Measurements from ENCODE around the gene ZC3H7B.

DNA sequence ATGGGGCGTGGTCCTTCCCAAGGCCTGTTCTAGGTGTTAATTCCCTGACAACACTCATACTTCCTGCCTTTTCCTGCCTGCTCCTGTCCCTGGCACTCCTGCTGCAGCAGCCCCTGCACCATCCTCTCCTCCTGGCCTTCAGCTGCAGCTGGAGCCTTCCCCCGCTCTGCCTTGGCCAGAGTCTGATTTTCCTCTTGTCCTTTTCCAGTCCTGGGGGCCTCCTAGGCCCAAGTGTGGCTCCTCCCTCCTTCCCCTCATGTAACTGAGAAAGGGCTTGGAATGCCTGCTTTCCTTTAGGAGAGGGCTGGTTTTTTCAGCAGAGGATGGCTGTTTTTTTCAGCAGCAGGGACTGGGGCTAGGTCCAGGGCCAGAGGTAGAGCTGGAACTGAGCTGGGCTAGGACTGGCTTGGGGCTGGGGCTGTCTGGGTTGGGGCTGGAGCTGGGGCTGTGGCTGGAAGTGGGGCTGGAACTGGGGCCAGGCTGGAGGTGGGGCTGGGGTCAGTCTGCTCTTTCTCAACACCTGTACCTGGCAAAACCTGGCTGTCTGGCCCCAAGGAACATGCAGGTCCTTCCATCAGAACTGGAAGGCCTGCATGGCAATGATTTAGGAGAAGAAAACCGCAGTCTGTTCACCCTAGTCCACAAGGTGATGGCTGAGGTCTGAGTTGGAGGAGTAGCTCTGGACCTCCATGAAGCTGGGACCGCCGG lies 23.6 kb downstream of the ZC3H7B start:
- TF ChIP-seq POLR2AphosphoS5 (IDR thresholded peaks at IDR 0.05; ENCODE audit: insufficient read depth, low read depth, low read length) = no peak
- TF ChIP-seq FOS (IDR thresholded peaks at IDR 0.05; ENCODE audit: borderline replicate concordance, insufficient read depth, low read length) = no peak
- TF ChIP-seq, protein P1, sequence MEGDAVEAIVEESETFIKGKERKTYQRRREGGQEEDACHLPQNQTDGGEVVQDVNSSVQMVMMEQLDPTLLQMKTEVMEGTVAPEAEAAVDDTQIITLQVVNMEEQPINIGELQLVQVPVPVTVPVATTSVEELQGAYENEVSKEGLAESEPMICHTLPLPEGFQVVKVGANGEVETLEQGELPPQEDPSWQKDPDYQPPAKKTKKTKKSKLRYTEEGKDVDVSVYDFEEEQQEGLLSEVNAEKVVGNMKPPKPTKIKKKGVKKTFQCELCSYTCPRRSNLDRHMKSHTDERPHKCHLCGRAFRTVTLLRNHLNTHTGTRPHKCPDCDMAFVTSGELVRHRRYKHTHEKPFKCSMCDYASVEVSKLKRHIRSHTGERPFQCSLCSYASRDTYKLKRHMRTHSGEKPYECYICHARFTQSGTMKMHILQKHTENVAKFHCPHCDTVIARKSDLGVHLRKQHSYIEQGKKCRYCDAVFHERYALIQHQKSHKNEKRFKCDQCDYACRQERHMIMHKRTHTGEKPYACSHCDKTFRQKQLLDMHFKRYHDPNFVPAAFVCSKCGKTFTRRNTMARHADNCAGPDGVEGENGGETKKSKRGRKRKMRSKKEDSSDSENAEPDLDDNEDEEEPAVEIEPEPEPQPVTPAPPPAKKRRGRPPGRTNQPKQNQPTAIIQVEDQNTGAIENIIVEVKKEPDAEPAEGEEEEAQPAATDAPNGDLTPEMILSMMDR (IDR thresholded peaks at IDR 0.05; ENCODE audit: extremely low read depth in 1 of 2, insufficient read depth in 1 of 2, low read depth in 1 of 2, low read length in 2 of 2) = no peak

Measured in endothelial cell of umbilical vein (primary cell).